HG02852 (cell line): ENCODE results near the gene AAGAB.
"Not testable (repeated sequence)": the region's sequence is repeated elsewhere in the genome, so short reads cannot be mapped to it uniquely, and the experiment has no call there.

Source experiments
- ATAC-seq: cut with Tn5 transposase; IDR thresholded peaks from one replicate; pipeline ENCODE4 v1.9.1; 2021; ENCODE audit warnings: mild to moderate bottlenecking, moderate library complexity; ENCODE audit not compliant: unreplicated experiment

Gene AAGAB

GRCh38 chr15:67154249-67154648, 100.2 kb downstream of the AAGAB start:
- ATAC-seq = no peak

DNA sequence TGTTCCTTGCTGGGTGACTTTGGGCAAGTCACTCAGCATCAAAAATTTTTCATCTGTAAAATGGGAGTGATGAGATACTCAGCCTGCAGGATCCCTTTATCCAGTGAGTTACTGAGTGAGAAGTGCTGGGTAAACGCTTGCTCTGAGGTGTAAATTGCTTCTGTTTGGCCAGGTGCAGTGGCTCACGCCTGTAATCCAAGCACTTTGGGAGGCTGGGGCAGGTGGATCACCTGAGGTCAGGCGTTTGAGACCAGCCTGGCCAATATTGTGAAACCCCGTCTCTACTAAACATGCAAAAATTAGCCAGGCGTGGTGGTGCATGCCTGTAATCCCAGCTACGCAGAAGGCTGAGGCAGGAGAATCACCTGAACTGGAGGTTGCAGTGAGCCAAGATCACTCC, 101.4 kb downstream of the AAGAB start:
- not testable (repeated sequence) for ATAC-seq

DNA sequence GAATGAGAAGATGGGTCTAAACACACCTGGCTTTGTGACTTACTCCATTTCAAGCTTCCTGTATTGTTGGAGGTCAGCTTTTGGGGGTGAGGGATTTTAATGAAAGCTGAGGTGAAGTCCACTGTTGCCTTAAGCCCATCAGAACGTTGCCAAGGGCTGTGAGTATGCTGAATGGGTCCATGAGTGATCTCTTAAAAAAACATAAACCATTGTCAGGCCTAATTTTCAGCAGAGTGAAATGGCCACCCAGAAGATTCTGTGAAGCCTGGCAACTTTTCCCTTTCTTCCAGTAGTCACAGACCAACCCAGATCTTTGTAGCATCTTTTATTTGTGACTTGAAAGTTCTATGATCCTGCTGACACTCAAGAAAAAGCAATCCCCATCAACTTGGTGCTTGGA, 102.0 kb downstream of the AAGAB start:
- no peak for ATAC-seq
